CD4-positive, alpha-beta T cell treated with Interleukin-1 beta for 1 hour (primary cell): ENCODE measurements around the gene VENTX.

Experiments
- DNase-seq, 2 donors: peaks; one replicate each; pipeline ENCODE4 v3.0.0-alpha.2; 2020 to 2022

The VENTX gene, protein sequence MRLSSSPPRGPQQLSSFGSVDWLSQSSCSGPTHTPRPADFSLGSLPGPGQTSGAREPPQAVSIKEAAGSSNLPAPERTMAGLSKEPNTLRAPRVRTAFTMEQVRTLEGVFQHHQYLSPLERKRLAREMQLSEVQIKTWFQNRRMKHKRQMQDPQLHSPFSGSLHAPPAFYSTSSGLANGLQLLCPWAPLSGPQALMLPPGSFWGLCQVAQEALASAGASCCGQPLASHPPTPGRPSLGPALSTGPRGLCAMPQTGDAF

DNA sequence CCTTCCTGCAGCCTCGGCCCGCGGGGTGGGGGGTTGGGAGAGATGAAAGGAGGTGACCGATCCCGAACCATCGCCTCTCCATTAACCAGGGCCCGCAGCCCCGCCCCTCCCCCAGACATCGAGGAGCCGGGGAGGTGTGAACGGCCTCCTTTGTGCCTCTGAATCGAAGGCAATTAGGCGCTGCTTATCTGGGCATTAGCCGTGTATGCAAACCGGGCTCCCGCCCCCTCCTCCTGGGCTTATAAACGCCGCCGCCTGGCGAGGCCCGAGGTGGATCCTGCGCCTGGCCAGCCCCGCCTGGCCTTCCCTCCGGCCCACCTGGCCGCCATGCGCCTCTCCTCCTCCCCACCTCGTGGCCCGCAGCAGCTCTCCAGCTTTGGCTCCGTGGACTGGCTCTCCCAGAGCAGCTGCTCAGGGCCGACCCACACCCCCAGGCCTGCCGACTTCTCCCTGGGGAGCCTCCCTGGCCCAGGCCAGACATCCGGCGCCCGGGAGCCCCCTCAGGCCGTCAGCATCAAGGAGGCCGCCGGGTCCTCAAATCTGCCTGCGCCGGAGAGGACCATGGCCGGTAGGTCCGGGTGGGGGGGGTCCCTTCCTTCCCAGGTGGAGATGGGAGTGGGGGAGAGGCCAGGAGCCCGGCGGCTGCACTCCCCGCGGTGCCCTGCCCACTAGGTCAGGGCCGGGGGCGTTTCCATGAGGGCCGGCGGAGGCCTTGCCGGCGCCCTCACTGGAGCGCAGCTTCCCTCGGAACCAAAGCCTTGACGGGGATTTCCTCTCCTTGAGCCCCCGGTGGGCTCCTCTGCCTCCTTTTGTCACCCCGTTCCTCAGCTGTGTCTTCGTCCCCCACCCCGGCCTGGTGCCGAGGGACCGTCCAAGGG, at the start of gene VENTX:
Gene VENTX, plus strand, starts transcription at position 268 of the 878 bp plus-strand sequence. Its CDS starts 60 bp downstream, at position 328.
- no peak for DNase-seq

DNA sequence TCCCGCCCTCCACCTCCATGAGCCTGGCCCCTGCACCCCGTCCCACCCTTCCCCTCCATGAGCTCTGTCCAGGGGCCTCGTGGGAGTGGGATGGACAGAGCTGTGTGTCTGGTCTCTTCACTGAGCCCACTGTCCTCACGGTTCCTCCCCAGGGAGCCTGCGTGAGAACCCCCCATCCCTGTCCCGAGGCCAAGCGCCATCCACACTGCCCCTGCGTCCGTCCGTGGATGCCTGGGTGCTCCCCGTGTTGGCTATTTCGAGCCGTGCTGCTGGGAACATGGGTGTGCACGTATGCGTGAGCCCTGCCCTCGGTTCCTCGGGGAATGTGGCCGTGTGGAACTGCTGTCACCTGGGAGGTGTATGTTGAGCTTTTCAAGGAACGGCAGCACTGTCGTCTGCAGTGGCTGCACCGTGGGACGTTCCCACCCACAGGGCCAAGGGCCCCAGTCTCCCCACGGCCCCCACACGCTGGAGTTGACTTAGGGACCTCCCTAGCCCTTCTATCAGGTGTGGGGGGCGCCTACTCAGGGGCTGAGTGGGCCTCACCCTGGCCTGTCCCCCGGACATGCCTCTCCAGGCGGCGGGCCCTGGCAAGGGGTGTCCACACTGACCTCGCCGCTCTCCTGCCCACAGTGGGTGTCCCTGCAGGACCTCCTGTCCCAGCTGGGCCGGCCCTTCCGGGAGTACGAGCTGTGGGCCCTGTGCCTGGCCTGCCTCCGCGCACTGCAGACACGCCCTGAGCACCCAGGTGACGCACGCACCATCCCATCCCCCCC, 49.6 kb upstream of the VENTX start:
- DNase-seq = no peak

DNA sequence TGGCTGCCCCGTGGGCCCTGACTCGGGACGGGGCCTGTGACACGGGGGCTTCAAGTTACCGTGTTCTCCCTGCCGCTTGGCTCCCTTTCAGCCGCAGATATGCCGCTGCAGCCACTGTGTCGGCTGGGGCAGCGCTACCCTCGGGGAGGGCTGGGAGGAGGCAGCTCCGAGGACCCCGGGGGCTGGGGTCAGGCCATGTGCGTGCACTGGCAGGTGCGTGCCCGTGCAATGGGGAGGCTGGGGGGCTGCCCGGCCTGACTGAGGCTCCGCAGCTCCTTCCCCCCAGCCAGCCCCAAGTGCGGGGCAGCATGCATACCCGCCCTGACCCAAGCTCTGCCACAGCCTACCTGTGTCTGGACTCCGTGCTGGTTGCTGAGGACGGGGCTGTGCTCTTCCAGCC, 48.4 kb upstream of the VENTX start:
- DNase-seq = no peak

DNA sequence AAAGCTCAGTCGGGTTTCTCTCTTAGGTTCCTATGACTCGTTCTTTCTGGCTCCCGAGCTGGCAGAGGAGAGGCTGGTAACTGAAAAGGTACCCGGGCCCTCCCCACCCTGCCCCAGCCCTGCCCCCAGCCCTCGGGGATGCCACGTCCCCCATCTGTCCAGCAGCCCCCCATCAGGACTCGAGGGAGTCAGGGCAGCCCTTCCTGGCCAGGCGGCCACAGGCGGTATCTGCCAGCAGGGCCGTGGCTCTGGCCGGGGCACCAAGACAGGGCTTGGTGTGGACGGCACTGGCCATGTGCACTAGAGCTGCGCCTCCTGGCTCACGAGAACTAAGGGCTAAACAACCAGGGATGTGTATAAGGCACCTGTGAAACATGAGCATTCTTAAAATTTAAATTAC, 47.9 kb upstream of the VENTX start:
- no peak for DNase-seq

DNA sequence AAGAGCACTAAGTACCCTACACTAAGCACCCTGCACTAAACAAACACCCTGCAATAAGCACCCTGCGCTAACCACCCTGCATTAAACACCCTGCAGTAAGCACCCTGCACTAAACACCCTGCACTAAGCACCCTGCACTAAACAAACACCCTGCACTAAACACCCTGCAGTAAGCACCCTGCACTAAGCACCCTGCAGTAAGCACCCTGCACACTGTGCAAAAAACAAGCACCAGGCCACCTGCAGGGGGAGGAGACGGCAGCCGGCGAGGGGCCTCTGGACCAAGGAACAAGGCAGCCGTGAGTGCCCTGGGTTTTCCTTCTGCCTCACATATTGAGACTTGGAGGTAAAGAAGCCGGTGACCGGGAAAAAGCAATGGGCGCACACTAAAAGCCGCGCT, 47.4 kb upstream of the VENTX start:
- DNase-seq = no peak

DNA sequence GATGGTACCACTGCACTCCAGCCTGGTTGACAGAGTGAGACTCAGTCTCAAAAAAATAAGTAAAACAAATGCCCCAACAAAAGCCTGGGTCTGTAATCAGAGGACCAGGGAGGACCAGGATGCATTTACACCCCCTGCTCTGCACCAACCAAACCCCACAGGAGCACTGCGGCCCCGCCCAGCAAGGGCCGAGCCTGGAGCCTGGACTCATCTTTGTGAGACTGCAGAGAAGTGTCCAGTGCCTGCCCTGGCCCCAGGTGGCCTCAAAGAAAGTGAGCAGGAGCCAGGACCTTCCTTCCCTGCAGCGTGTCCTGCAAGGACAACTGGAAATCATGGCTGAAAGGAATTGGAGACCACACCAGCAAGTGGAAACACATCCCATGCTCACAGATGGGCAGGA, 46.0 kb upstream of the VENTX start:
- no peak for DNase-seq

DNA sequence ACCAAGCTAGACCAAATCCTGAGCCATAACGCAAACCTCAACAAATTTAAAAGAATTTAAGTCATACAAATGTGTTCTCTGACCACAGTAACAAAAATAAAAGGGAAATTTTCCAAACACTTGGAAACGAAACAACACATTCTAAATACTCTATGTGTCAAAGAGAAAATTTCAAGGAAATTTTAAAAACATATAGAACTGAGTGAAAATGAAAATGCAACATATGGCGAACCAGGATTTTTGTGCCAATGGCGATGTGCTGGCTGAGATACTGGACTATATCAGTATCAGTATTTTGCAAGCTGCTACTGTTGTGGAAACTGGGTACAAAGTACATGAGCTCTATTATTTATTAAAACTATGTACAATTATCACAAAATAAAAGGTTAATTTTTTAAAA, 43.5 kb upstream of the VENTX start:
- no peak for DNase-seq

DNA sequence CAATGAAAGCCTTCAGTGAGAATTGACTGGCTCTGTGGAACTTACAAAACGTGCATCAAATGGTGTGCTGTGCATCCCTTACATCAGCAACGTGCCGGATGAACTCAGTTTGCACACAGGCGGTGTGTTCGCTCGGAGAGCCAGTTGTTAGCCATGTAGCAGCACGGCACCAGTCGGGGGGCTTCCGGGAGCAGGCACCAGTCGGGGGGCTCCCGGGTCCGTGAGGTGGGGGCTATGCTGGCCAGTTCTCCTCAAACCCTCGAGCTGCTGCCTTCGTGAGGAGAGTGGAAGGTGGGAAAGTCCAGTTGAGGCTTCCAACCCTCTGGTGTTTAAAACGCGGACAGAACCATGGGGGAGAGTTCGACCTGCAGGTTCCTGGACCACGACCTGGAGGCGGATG, 42.6 kb upstream of the VENTX start:
- DNase-seq = no peak

DNA sequence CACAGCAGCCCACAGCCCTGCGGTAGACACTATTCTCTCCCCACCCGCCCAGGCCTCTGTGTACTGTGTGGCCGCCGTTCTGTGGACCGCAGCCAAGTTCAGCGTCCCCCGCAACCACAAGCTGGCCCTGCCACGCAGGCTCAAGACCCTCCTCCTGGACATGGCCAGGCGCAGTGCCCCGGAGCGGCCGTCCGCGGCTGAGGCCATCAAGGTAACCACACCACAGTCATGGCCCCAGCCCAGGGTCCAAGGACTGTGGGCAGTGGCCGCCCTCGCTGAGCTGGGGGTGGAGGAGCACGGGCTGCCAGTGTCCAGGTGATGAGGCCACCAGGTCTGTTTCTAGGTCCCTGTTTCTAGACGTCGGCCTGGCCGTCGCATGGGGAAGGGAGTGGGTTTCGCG, 42.0 kb upstream of the VENTX start:
- no peak for DNase-seq

DNA sequence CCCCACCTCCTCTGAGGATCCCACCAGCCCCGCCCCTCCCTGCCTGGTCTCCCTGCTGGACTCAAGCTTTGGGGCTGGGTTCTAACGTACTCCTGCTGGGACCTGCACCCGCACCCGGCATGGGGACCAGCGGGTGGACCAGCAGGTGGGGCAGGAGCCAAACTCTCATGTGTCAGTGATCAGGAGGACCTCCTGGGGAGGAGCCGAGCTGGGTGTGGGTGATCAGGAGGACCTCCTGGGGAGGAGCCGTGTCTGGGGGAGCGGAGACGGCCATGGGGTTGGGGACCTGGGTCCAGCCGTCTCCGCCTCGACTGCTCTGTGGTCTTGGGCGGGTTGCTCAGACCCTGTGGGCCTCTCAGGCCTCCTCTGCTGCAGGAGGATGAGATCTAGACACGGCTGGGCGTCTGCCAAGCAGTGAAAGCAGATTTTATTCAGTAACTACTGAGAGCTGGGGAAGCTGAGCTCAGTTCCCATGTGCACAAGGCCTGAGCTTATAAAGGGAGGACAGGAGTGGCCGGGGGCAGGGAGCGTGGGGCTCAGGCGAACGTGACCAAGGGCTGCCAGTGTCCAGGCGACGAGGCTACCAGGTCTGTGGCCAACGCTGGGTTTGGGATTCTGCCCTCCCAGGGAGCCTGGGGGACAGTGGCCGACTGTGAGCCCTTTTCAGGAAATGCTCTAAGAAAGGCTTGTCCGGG, 41.3 kb upstream of the VENTX start:
- DNase-seq = no peak

DNA sequence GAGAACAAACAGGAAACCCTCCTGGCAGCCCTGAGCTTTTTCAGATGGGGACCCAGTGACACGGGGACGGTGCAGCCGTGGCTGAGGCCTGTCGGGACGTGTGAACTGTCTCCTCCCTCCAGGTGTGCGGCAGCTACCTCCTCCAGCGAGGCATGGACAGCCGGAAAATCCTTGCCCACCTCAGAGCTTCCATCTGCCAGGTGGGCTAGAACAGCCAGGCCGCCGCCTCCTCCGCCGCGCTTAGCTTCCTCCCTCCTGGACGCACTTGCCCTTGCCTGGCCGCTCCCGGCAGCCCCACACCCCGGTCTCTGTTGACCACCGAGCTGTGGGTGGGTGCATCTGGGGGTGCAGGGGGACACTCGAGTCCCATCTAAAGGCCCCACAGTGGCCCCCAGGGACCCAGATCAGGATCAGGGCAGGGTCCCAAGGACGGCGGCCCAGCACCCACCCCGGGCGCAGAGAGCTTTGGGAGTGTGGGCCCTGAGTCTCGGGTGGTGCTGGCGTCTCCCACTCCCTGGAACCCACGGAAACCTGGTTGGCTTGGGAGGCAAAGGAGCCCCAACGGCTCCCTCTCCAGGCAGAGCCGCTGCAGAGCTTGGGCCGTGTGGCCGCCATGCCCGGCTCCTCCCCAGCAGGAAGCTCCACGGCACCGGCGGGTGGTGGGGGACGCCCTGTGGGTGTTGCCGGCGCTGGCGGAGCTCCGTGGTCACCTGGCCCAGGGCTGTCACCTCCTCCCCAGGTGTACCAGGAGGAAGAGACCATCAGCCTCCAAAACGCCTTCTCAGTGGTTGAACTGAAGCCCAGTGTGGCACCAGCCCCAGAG, 40.5 kb upstream of the VENTX start:
- DNase-seq = no peak

DNA sequence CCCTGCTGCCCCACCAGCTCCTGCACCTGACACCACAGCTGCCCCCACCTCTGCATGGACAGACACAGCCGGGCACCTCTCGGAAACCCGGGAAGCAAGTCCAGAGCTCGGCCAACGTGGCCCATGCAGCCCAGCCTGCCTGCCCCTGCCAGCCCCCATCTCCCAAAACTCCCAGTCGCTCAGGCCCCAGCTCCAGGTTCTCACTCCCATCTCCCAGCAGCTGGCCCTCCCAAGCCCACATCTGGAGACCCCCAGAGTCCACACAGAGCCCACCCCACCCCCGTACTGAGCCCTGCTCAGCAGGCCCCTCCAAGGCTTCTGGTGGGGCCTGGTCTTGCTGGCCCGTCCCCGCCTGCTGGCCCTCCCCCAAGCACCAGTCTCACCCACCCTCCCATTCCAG, 39.9 kb upstream of the VENTX start:
- no peak for DNase-seq

DNA sequence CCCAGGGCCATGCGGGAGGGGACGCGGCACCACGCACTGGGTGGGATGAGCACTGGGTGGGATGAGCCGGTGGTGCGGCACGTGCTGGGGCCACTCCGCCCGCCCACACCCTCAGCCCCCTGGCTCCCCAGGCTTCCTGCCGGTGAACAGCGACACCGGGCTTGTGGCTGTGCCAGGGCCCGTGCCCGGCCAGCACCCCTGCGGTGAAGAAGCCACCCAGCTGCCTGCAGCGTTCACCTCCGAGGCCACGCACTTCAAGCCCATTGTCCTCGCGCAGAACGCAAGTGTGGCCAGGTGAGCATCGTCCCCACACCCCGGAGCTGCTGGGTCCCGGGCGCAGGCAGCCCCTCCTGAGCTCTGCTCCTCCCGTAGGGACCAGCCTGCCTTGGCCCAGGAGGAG, 39.4 kb upstream of the VENTX start:
- no peak for DNase-seq

DNA sequence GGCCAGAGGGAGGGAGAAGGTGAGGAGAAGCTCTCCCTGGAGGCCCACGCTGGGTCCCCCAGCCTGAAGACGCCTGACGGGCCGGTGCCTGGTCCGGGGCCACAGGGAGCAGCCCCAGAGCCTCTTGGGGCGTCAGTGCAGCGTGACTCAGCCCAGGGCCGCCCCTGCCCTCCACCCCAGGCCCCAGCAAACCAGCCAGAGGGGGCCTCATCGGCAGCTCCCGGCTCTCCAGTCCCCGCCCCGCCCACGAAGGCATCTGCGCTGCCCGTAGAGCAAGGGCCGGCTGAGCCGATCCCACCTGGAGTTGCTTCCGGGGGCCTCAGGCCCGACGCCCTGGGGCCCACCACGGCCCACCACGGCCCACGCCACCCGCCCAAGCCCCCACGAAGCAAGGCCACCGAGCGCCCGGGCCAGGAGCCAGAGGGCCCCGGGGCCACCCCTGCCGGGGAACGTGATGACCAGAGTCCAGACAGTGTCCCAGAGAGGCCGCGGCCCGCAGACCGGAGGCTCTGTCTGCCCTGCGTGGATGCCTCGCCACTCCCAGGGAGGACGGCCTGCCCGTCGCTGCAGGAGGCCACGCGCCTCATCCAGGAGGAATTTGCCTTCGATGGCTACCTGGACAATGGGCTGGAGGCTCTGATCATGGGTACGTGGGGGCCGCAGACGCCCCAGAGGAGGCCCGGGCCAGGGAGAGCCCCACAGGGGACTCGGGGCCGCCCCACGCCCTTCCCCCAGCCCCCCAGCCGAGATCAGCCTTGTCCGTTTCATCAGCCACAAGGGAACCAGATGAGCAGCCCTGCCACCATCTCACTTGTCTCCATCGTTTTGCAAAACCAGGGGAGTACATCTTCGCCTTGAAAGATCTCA, 38.8 kb upstream of the VENTX start:
- DNase-seq = no peak

DNA sequence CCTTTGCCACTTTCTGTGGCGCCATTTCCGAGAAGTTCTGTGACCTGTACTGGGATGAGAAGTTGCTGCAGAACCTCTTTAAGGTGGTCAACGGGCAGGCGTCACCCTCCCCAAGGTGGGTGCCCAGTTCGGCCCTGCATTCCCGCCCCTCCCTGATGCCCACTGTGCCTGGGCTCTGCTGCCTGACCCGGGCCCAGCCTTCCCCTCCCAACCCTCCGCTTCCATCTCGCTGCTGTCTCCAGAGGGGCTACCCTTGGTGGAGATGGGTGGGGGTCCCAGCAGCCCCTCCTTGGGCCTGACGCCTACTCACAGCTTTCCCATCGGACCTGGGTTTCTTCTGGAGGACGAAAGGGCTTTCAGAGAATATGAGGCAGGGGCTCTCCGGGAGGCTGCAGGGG, 38.2 kb upstream of the VENTX start:
- DNase-seq = no peak

DNA sequence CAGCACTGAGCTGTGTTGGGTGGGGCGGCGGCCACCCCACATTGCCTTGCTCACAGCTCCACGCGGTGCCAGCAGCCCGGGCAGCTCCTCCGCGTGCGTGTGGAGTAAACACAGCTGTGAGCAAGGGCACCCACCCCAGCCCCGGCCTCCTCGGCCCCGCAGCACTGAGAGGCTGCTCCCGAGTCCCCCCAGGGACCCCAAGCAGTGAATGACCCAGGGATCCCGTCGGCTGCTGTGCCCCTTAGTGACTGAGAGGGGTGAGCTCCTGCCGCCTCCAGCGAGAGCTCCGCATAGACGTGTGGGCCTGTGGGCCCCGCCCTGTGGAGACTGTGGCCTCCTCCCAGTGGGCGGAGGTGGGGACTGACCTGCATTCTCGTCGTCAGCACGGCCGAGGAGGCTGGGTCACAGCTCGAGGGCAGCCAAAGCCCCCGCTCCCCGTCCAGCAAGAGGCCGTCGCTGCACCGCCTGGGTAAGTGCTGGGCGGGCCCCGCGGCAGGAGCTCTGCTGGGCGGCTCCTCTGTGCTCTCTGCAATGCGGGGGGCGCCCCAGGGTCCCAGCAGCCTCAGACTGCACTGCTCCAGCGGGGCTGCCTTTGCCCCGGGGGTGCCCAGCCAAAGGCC, 37.6 kb upstream of the VENTX start:
- DNase-seq = no peak

DNA sequence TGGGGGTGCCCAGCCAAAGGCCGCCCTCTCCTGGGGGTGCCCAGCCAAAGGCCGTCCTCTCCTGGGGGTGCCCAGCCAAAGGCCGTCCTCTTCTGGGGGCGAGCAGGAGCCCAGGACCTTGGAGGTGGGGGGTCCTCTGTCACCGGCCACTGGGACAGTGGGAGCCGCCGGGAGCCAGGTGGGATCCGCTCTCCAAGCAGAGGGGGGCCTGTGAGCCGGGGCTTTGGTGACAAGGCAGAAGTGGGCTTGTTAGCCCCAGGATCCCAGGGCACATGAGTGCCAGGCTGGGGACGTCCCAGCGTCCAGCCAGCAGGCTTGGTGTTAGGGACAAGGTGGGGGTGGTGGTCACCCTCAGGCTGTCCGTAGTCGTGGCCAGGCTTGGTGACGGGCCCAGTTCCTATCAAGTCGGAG, 37.0 kb upstream of the VENTX start:
- DNase-seq = no peak

DNA sequence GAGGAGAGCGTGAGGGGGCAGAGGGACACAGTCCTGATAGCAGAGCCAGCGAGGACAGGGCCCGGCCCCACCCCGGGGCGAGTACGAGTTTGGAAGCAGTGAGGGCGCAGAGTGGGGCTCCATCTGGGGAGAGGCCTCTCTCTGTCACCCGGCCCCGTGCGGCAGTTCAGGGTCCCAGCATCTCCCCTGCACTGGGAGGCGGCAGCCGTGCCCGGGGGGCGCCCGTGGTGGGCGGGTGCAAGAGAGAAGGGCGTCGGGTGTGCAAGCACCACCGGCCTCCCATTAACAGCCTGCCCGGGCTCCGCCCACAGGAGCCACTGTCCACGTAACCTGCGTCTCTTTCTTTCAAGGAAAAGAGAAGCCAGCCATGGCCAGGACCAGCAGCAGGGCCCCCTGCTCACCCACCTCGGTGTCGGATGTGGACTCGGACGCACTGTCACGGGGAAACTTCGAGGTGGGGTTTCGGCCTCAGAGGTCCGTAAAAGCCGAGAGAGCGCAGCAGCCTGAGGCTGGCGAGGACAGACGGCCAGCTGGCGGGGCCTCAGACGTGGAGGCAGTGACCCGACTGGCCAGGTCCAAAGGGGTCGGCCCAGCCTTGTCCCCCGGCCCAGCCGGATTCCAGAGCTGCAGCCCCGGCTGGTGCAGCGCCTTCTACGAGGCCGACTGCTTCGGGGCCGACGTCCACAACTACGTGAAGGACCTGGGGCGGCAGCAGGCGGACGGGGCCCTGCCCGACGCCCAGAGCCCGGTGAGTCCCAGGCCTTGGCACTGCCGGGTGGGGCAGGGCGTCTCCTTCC, 36.3 kb upstream of the VENTX start:
- no peak for DNase-seq

DNA sequence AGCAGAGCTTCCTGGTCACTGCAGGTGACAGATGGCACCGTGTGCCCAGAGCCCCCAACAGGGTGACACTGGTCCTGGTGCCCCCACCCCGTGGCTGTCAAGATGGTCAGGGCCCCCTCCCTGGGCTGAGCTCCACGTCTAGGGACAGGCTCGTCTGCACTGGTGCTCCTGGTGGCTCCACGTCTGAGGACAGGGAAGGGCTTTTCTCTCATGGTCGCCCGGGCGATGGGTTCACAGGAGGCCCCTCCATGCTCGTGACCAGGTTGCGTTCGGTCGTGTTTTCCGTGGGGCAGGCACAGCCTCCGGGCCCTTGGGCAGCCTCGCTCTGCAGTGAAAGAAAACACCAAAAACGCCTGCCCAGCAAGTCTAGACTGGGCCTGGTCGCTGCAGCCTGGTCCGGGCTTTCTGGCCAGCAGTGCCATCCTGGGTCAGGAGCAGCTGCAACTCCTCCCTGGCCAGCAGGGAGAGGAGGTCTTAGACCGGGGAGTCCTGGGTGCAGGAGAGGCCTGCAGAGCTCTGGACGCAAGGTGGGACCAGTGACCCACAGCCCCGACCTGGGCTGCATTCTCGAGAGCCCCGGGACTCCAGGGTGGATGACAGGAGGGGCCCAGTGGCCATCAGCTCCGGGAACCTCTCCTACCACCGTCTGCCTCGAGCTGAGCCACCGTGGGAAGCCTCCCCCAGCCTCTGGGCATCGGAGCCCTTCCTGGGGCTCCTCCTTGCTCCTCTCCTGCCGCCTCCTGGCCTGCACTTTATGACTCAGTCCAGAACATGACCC, 35.5 kb upstream of the VENTX start:
- DNase-seq = no peak
